ENCODE data around the gene TEK. TPM values are rescaled to one million over a fixed set of nuclear protein-coding genes. Genes with fewer than 3 reads are reported as not detected.

The TEK gene
- total RNA-seq, 6 donors from 2014 or later = 13.6 to 46.7 (median 26.5) TPM

GRCh38 chr9:27258662-27259061 lies 149.6 kb downstream of the TEK start:
- H3K36me3 ChIP-seq = no peaks in the 10 kb centered on the region
- DNase-seq = no peak
- ATAC-seq (ENCODE audit: low FRiP score in 2 of 2) = no peak
- no peaks in the 10 kb centered on the region for H3K9me3 ChIP-seq
- H3K4me3 ChIP-seq = peak overlapping the region in 1 of 4 donors; percentile 16
- WGBS, 2 donors = 61 to 76% methylated on average over 7 of the region's 7 CpGs
- H3K27me3 ChIP-seq = no peaks in the 10 kb centered on the region
- H3K4me1 ChIP-seq = no peaks in the 10 kb centered on the region
- H3K27ac ChIP-seq = no peak overlapping the region
- TF ChIP-seq CTCF (IDR thresholded peaks at IDR 0.05) (no peak), EP300 (IDR thresholded peaks at IDR 0.05) (no peak), POLR2A (IDR thresholded peaks at IDR 0.05) (no peak), POLR2AphosphoS5 (IDR thresholded peaks at IDR 0.05) (no peak)

GRCh38 chr9:27260789-27261516 lies 151.9 kb downstream of the TEK start:
- H3K4me1 ChIP-seq = no peaks in the 10 kb centered on the region
- DNase-seq (no peak), ATAC-seq (ENCODE audit: low FRiP score in 2 of 2) (peak in 1 of 2 donors; percentile 53)
- H3K9me3 ChIP-seq = no peaks in the 10 kb centered on the region
- no peak overlapping the region for H3K4me3 ChIP-seq
- TF ChIP-seq POLR2AphosphoS5 (IDR thresholded peaks at IDR 0.05) (no peak), EP300 (IDR thresholded peaks at IDR 0.05) (no peak), CTCF (IDR thresholded peaks at IDR 0.05) (no peak), POLR2A (IDR thresholded peaks at IDR 0.05) (no peak)
- no peak overlapping the region for H3K27ac ChIP-seq
- 79 to 81% methylated on average over 8 of the region's 8 CpGs for WGBS, 2 donors
- H3K36me3 ChIP-seq = no peaks in the 10 kb centered on the region
- no peaks in the 10 kb centered on the region for H3K27me3 ChIP-seq

GRCh38 chr9:27261517-27262211 lies 152.6 kb downstream of the TEK start:
- Histone ChIP-seq H3K4me3 (no peak overlapping the region), H3K9me3 (no peaks in the 10 kb centered on the region), H3K27me3 (no peaks in the 10 kb centered on the region), H3K4me1 (no peaks in the 10 kb centered on the region), H3K27ac (no peak overlapping the region), H3K36me3 (no peaks in the 10 kb centered on the region)
- ATAC-seq (ENCODE audit: low FRiP score in 2 of 2) = peak; percentile 47 to 78
- DNase-seq = peak in 1 of 2 donors; percentile 44
- 45 to 46% methylated on average over 4 of the region's 4 CpGs for WGBS, 2 donors
- TF ChIP-seq CTCF (IDR thresholded peaks at IDR 0.05) (no peak), POLR2A (IDR thresholded peaks at IDR 0.05) (no peak)

GRCh38 chr9:27272103-27272502 lies 163.1 kb downstream of the TEK start:
- Histone ChIP-seq H3K27me3 (no peaks in the 10 kb centered on the region), H3K36me3 (no peaks in the 10 kb centered on the region), H3K9me3 (no peaks in the 10 kb centered on the region), H3K4me3 (no peak overlapping the region), H3K4me1 (peaks cover 0 to 9% (median 0%) of the 10 kb centered on the region in 4 donors), H3K27ac (no peak overlapping the region)
- no peak for DNase-seq
- no peak for ATAC-seq (ENCODE audit: low FRiP score in 2 of 2)
- 94 to 95% methylated on average over 2 of the region's 2 CpGs for WGBS, 2 donors
- TF ChIP-seq POLR2A (IDR thresholded peaks at IDR 0.05) (no peak), CTCF (IDR thresholded peaks at IDR 0.05) (no peak), EP300 (IDR thresholded peaks at IDR 0.05) (no peak)
